Ovary (tissue), 3 donors: ENCODE results near the gene DBI.

ENCODE experiments used
- CTCF ChIP-seq, 3 donors: fragments of 450-650 bp in 2 of 3; fragments of 200-600 bp in 1 of 3; IDR thresholded peaks; one replicate each; pipeline versions ENCODE4 v1.5.1 to v1.8.0; 2016 to 2022; ENCODE audit warnings: antibody characterized with exemption in 3 of 3, mild to moderate bottlenecking in 1 of 3
- POLR2A ChIP-seq: fragments of 450-650 bp; IDR thresholded peaks from one replicate; pipeline ENCODE4 v1.6.1; 2017; ENCODE audit warnings: antibody characterized with exemption, mild to moderate bottlenecking, moderate library complexity
- donor health status: DM: no; HTN: no; CAD: no.

- TF ChIP-seq CTCF (IDR thresholded peaks at IDR 0.05) (no peak), POLR2A (no peak)
Observed at GRCh38 chr2:119377993-119378345, 11.2 kb downstream of the DBI start.
